ENCODE measurements around the gene CAPZA1.

DNA sequence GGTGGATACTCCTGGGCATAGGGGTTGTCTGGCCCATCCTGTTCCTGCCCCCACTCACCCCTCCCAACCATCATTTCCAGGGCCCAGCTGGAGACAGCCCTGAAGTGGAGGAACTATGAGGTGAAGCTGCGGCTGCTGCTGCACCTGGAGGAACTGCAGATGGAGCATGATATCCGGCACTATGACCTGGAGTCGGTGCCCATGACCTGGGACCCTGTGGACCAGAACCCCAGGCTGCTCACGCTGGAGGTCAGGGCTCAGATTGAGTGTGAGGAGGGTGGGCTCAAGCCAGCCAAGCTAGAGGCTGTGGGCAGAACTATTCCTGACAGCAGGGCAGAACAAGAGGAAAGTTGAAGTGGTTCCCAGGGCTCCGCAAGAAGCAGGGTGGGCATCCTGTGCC lies 73.0 kb downstream of the CAPZA1 start:
- TF ChIP-seq, protein P1, sequence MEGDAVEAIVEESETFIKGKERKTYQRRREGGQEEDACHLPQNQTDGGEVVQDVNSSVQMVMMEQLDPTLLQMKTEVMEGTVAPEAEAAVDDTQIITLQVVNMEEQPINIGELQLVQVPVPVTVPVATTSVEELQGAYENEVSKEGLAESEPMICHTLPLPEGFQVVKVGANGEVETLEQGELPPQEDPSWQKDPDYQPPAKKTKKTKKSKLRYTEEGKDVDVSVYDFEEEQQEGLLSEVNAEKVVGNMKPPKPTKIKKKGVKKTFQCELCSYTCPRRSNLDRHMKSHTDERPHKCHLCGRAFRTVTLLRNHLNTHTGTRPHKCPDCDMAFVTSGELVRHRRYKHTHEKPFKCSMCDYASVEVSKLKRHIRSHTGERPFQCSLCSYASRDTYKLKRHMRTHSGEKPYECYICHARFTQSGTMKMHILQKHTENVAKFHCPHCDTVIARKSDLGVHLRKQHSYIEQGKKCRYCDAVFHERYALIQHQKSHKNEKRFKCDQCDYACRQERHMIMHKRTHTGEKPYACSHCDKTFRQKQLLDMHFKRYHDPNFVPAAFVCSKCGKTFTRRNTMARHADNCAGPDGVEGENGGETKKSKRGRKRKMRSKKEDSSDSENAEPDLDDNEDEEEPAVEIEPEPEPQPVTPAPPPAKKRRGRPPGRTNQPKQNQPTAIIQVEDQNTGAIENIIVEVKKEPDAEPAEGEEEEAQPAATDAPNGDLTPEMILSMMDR (IDR thresholded peaks at IDR 0.05 in 8 of 11, conservative IDR thresholded peaks at IDR 0.05 in 3 of 11), result no peak
- TF ChIP-seq POLR2A (IDR thresholded peaks at IDR 0.05) (no peak), POLR2AphosphoS5 (IDR thresholded peaks at IDR 0.05) (peak in 1 of 3 donors; percentile 16)
